ENCODE measurements around the gene MAP4. TPM values are rescaled to one million over a fixed set of nuclear protein-coding genes. Genes with fewer than 3 reads are reported as not detected.

The MAP4 gene
- total and polyA plus RNA-seq, 2 of the 13 experiments (the other 11 are each of a cell fraction or from before 2014, with no cell fraction given), result 33.1 to 38.7 TPM

DNA sequence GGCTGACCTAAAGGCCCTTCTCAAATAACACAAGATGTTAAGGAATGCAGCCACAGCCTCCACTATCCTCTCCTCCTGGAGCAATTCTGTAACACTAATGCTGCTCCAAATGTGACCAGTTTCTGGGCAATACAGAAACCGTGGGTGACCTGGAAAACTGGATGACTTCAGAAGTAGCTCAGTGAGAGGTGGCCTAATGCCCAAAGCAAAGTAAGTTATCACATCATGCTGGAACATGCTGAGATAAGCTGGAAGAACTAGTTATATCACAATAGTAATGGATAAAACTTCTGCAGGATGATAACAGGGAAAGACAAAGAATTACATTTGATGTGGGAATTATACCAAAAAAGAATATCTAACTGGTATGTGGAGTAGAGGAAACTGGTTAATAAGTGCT is 141.3 kb downstream of the MAP4 start:
- ChIA-PET POLR2A (no interaction called here), CTCF (ENCODE audit: low intra/inter-chr PET ratio, low total read pairs) (no interaction called here)
- peaks cover 17 to 56% of the 10 kb centered on the region in 2 experiments for H3K36me3 ChIP-seq (replicated peaks in 1 of 2; ENCODE audit: control insufficient read depth in 1 of 2, insufficient read depth in 2 of 2, low read length in 2 of 2)
- 96% methylated on average over 1 of the region's 1 CpG for WGBS (ENCODE audit: low lambda C conversion rate)
- H2AFZ ChIP-seq (ENCODE audit: low read length), result no peak overlapping the region
- DNase-seq (ENCODE audit: low spot score) (no peak), ATAC-seq (no peak), FAIRE-seq (no peak)
- H3K4me1 ChIP-seq (ENCODE audit: insufficient read depth, low read length), result no peaks in the 10 kb centered on the region
- no TSS peak for BruUV-seq (replicated peaks)
- H3K9me3 ChIP-seq (ENCODE audit: low read length), result no peaks in the 10 kb centered on the region
- TF ChIP-seq TMF1 (CRISPR knock-in tag; IDR thresholded peaks at IDR 0.05; ENCODE audit: low read depth) (no peak), ZFP62 (CRISPR knock-in tag; IDR thresholded peaks at IDR 0.05) (no peak), POLR2AphosphoS2 (IDR thresholded peaks at IDR 0.05; ENCODE audit: low read depth, low read length) (no peak), ZNF180 (CRISPR knock-in tag; IDR thresholded peaks at IDR 0.05; ENCODE audit: borderline replicate concordance, low read depth) (no peak), DNMT3B (CRISPR knock-in tag; conservative IDR thresholded peaks at IDR 0.05) (no peak), NR2F2 (IDR thresholded peaks at IDR 0.05; ENCODE audit: borderline replicate concordance, low read depth) (no peak)
- TF ChIP-seq, protein P1, sequence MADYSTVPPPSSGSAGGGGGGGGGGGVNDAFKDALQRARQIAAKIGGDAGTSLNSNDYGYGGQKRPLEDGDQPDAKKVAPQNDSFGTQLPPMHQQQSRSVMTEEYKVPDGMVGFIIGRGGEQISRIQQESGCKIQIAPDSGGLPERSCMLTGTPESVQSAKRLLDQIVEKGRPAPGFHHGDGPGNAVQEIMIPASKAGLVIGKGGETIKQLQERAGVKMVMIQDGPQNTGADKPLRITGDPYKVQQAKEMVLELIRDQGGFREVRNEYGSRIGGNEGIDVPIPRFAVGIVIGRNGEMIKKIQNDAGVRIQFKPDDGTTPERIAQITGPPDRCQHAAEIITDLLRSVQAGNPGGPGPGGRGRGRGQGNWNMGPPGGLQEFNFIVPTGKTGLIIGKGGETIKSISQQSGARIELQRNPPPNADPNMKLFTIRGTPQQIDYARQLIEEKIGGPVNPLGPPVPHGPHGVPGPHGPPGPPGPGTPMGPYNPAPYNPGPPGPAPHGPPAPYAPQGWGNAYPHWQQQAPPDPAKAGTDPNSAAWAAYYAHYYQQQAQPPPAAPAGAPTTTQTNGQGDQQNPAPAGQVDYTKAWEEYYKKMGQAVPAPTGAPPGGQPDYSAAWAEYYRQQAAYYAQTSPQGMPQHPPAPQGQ (CRISPR knock-in tag; IDR thresholded peaks at IDR 0.05; ENCODE audit: borderline replicate concordance), result no peak
- TF ChIP-seq, protein P2, sequence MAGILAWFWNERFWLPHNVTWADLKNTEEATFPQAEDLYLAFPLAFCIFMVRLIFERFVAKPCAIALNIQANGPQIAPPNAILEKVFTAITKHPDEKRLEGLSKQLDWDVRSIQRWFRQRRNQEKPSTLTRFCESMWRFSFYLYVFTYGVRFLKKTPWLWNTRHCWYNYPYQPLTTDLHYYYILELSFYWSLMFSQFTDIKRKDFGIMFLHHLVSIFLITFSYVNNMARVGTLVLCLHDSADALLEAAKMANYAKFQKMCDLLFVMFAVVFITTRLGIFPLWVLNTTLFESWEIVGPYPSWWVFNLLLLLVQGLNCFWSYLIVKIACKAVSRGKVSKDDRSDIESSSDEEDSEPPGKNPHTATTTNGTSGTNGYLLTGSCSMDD (CRISPR knock-in tag; IDR thresholded peaks at IDR 0.05), result no peak
- TF ChIP-seq, protein P3, sequence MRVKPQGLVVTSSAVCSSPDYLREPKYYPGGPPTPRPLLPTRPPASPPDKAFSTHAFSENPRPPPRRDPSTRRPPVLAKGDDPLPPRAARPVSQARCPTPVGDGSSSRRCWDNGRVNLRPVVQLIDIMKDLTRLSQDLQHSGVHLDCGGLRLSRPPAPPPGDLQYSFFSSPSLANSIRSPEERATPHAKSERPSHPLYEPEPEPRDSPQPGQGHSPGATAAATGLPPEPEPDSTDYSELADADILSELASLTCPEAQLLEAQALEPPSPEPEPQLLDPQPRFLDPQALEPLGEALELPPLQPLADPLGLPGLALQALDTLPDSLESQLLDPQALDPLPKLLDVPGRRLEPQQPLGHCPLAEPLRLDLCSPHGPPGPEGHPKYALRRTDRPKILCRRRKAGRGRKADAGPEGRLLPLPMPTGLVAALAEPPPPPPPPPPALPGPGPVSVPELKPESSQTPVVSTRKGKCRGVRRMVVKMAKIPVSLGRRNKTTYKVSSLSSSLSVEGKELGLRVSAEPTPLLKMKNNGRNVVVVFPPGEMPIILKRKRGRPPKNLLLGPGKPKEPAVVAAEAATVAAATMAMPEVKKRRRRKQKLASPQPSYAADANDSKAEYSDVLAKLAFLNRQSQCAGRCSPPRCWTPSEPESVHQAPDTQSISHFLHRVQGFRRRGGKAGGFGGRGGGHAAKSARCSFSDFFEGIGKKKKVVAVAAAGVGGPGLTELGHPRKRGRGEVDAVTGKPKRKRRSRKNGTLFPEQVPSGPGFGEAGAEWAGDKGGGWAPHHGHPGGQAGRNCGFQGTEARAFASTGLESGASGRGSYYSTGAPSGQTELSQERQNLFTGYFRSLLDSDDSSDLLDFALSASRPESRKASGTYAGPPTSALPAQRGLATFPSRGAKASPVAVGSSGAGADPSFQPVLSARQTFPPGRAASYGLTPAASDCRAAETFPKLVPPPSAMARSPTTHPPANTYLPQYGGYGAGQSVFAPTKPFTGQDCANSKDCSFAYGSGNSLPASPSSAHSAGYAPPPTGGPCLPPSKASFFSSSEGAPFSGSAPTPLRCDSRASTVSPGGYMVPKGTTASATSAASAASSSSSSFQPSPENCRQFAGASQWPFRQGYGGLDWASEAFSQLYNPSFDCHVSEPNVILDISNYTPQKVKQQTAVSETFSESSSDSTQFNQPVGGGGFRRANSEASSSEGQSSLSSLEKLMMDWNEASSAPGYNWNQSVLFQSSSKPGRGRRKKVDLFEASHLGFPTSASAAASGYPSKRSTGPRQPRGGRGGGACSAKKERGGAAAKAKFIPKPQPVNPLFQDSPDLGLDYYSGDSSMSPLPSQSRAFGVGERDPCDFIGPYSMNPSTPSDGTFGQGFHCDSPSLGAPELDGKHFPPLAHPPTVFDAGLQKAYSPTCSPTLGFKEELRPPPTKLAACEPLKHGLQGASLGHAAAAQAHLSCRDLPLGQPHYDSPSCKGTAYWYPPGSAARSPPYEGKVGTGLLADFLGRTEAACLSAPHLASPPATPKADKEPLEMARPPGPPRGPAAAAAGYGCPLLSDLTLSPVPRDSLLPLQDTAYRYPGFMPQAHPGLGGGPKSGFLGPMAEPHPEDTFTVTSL (CRISPR knock-in tag; IDR thresholded peaks at IDR 0.05; ENCODE audit: borderline replicate concordance), result no peak
- no peak overlapping the region for H3K4me3 ChIP-seq (replicated peaks in 1 of 3; ENCODE audit: insufficient read depth in 1 of 3, low read depth in 2 of 3, low read length in 3 of 3)
- no peak overlapping the region for H3K27ac ChIP-seq (ENCODE audit: extremely low read length, insufficient read depth, low read length)
- no peak overlapping the region for H3K9ac ChIP-seq (ENCODE audit: insufficient read depth, low read depth, low read length)
- intact Hi-C loops (cut with micrococcal nuclease; ENCODE audit: unreplicated experiment), result no loop called here
- in situ Hi-C loops (cut with HindIII; ENCODE audit: extremely low pct_ligation_motif_present, low pct_unique_long_range_greater_than_20kb), result no loop called here
- no peak overlapping the region for H3K4me2 ChIP-seq (ENCODE audit: low read depth, low read length)
- H3K27me3 ChIP-seq (ENCODE audit: control insufficient read depth in 1 of 2, insufficient read depth in 2 of 2, low read length in 2 of 2), result no peaks in the 10 kb centered on the region
- H4K20me1 ChIP-seq (ENCODE audit: insufficient read depth, low read length), result no peaks in the 10 kb centered on the region
- H3K79me2 ChIP-seq (ENCODE audit: insufficient read depth, low read length), result no peaks in the 10 kb centered on the region
